Measurements from ENCODE around the gene RDH5. TPM values are rescaled to one million over a fixed set of nuclear protein-coding genes. Genes with fewer than 3 reads are reported as not detected.
A peak's percentile ranks its signal among the peaks of the same experiment; 100 is the strongest.

The RDH5 gene
- total RNA-seq, 1 experiment from 2014 or later: 5.8 TPM

- 0 out of 2 replicates have a peak, but pooled peaks have one; percentile 47 for TF ChIP-seq ZBTB43 (CRISPR knock-in tag; IDR thresholded peaks at IDR 0.05)
- TF ChIP-seq SP1 (CRISPR knock-in tag; conservative IDR thresholded peaks at IDR 0.05): peak; percentile 90
- 0 out of 2 replicates have a peak, but pooled peaks have one; percentile 20 for TF ChIP-seq ETV6 (CRISPR knock-in tag; IDR thresholded peaks at IDR 0.05)
- TF ChIP-seq E2F4 (CRISPR knock-in tag; IDR thresholded peaks at IDR 0.05; ENCODE audit: borderline replicate concordance, low read depth): 0 out of 2 replicates have a peak, but pooled peaks have one; percentile 37
- TF ChIP-seq ZNF423 (CRISPR knock-in tag; IDR thresholded peaks at IDR 0.05): no peak
- no peak for TF ChIP-seq E2F1 (CRISPR knock-in tag; IDR thresholded peaks at IDR 0.05)
- TF ChIP-seq TP53 (CRISPR knock-in tag; IDR thresholded peaks at IDR 0.05): no peak
- TF ChIP-seq NFE2L1 (CRISPR knock-in tag; IDR thresholded peaks at IDR 0.05): 0 out of 2 replicates have a peak, but pooled peaks have one; percentile 21
- peak; percentile 55; the same call in 1 of the 2 replicates for TF ChIP-seq E2F5 (CRISPR knock-in tag; IDR thresholded peaks at IDR 0.05)
- TF ChIP-seq USF2 (CRISPR knock-in tag; IDR thresholded peaks at IDR 0.05): peak; percentile 17; the same call in 1 of the 2 replicates
- TF ChIP-seq ZNF317 (CRISPR knock-in tag; IDR thresholded peaks at IDR 0.05; ENCODE audit: borderline replicate concordance, low read depth): no peak
- TF ChIP-seq ATF6 (CRISPR knock-in tag; IDR thresholded peaks at IDR 0.05): no peak
- no peak for TF ChIP-seq ZBTB21 (CRISPR knock-in tag; IDR thresholded peaks at IDR 0.05; ENCODE audit: borderline replicate concordance)
- TF ChIP-seq MLX (CRISPR knock-in tag; IDR thresholded peaks at IDR 0.05): no peak
- 0 out of 2 replicates have a peak, but pooled peaks have one; percentile 61 for TF ChIP-seq ZNF512 (CRISPR knock-in tag; IDR thresholded peaks at IDR 0.05; ENCODE audit: borderline replicate concordance)
- TF ChIP-seq FOXK1 (CRISPR knock-in tag; IDR thresholded peaks at IDR 0.05): 0 out of 2 replicates have a peak, but pooled peaks have one; percentile 33
- TF ChIP-seq ARID4B (CRISPR knock-in tag; IDR thresholded peaks at IDR 0.05; ENCODE audit: borderline replicate concordance): no peak
- peaks cover 36% of the 10 kb centered on the region for H3K4me1 Mint-ChIP-seq
- no peaks in the 10 kb centered on the region for H3K9me3 Mint-ChIP-seq
- peaks cover 44% of the 10 kb centered on the region for H3K27me3 Mint-ChIP-seq (ENCODE audit: low read depth)
- H3K36me3 Mint-ChIP-seq: no peaks in the 10 kb centered on the region
- H3K4me3 Mint-ChIP-seq: peak within 1 kb of the TSS; percentile 88
- ATAC-seq (peak; percentile 85), DNase-seq (ENCODE audit: low spot score) (peak; percentile 97)
- ChIA-PET POLR2A (interaction anchor here (0.5 to 1.4 kb wide), 5 partner anchors 8 to 122 kb away, joined by 3 to 13 read pairs (median 5); partner anchors contain the start of genes BLOC1S1 and CD63), CTCF (interaction anchor here (0.5 to 3.9 kb wide), 13 partner anchors 12 to 289 kb away, joined by 3 to 141 read pairs (median 8); partner anchors contain the start of genes BLOC1S1, CD63, RDH5 and SUOX)
- peak within 1 kb of the TSS; percentile 91 for H3K27ac Mint-ChIP-seq
These were observed 12.1 kb upstream of the RDH5 start, which contains the start of gene ITGA7 for GRCh38 chr12:55707841-55708694. TSS of gene ITGA7 (minus strand) at chr12:55707904. CDS start at chr12:55707682, 222 bp downstream.

Measured in WTC11 (cell line).